Body of pancreas (tissue), 4 donors: ENCODE results near the gene STK40. TPM values are rescaled to one million over a fixed set of nuclear protein-coding genes. Genes with fewer than 3 reads are reported as not detected.

Experiments
- ATAC-seq: fragments of 150-250 bp; one replicate; pipeline ENCODE4 v1.9.1; 2016
- DNase-seq, 4 donors: peaks; one replicate each; pipeline ENCODE4 v3.0.0-alpha.2; 2019
- H3K27ac ChIP-seq, 4 donors: fragments of 200-600 bp; sonication (generic); 1 replicate in 3 of 4; 2 replicates in 1 of 4; pipeline versions ENCODE4 v1.5.1 to v1.6.1; 2016 to 2019; ENCODE audit warnings: mild to moderate bottlenecking in 1 of 4, mixed read lengths in 1 of 4, moderate library complexity in 1 of 4
- H3K27me3 ChIP-seq, 2 donors: fragments of 200-600 bp; sonication (generic); one replicate each; pipeline ENCODE4 v1.6.0; 2016; ENCODE audit warnings: mild to moderate bottlenecking in 1 of 2
- H3K36me3 ChIP-seq, 2 donors: fragments of 200-600 bp; sonication (generic); replicated peaks in 1 of 2; 2 replicates each; pipeline ENCODE4 v1.5.1; 2016; ENCODE audit warnings: low read depth in 2 of 2; ENCODE audit not compliant: insufficient read depth in 1 of 2
- H3K4me1 ChIP-seq: fragments of 200-600 bp; sonication (generic); one replicate; pipeline ENCODE4 v1.6.0; 2016
- H3K4me3 ChIP-seq, 2 donors: fragments of 200-600 bp; sonication (generic); 1 replicate in 1 of 2; 2 replicates in 1 of 2; pipeline ENCODE4 v1.5.1; 2016 to 2019
- H3K9me3 ChIP-seq, 3 donors: fragments of 200-600 bp; sonication (generic); 1 replicate in 2 of 3; 2 replicates in 1 of 3; pipeline ENCODE4 v1.5.1; 2016
- POLR2A ChIP-seq, 3 donors: fragments of 450-650 bp; IDR thresholded peaks; one replicate each; pipeline ENCODE4 v1.6.1; 2016; ENCODE audit warnings: antibody characterized with exemption in 3 of 3, mild to moderate bottlenecking in 2 of 3
- WGBS, 2 donors: methylation state at CpG; one replicate each; pipeline ENCODE4 v1.1.5; 2017; 5-methylcytosine and 5-hydroxymethylcytosine counted together
- intact Hi-C: fragments of 100-400 bp; cut with DNase I; formaldehyde crosslinking; loops from one replicate; pipeline ENCODE4 v1.15.1; 2023
- total RNA-seq, 2 donors: library from RNA; depleted of rRNA; stranded (reverse); fragments of >200 nt; gene quantifications; one replicate each; pipeline ENCODE4 v1.1.0, GENCODE V29; 2016
- TF ChIP-seq, protein P1 (sequence below), 7 experiments: fragments of 450-650 bp in 4 of 7; fragments of 200-600 bp in 3 of 7; sonication (generic) in 3 of 7; IDR thresholded peaks; one replicate each; pipeline ENCODE4 v1.5.1; 2016 to 2019; ENCODE audit warnings: antibody characterized with exemption in 7 of 7

Gene STK40
- total RNA-seq, 2 donors from 2014 or later: 25.2 to 30.3 TPM

DNA sequence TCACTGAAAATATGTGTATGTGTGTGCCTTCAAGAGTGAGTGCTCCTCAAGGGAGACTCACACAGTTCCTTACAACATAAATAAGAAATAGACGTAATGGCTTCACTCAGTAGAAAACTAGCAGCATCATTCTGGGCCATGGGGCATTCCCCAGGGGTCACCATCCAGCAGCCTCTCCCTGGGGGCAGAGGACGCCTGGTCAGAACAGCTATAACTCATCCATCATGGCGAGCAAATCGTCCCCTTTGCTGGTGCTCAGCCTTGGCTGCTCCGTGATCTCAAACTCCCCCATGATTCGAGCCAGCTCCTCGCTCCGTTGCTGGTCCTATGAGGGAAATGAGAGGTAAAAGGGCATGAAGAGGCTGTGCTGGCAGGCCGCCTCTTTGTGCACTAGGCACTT is 32.2 kb upstream of the STK40 start:
- no peaks in the 10 kb centered on the region for H3K36me3 ChIP-seq
- no peaks in the 10 kb centered on the region for H3K9me3 ChIP-seq
- no peak overlapping the region for H3K27ac ChIP-seq
- intact Hi-C loops: loop anchor here (10.0 kb wide), 1 partner anchor 323 kb away; no protein-coding TSS in a partner anchor
- ATAC-seq: no peak
- WGBS, 2 donors: 85 to 90% methylated on average over 8 to 9 of the region's 9 CpGs
- TF ChIP-seq POLR2A (IDR thresholded peaks at IDR 0.05): no peak
- TF ChIP-seq, protein P1, sequence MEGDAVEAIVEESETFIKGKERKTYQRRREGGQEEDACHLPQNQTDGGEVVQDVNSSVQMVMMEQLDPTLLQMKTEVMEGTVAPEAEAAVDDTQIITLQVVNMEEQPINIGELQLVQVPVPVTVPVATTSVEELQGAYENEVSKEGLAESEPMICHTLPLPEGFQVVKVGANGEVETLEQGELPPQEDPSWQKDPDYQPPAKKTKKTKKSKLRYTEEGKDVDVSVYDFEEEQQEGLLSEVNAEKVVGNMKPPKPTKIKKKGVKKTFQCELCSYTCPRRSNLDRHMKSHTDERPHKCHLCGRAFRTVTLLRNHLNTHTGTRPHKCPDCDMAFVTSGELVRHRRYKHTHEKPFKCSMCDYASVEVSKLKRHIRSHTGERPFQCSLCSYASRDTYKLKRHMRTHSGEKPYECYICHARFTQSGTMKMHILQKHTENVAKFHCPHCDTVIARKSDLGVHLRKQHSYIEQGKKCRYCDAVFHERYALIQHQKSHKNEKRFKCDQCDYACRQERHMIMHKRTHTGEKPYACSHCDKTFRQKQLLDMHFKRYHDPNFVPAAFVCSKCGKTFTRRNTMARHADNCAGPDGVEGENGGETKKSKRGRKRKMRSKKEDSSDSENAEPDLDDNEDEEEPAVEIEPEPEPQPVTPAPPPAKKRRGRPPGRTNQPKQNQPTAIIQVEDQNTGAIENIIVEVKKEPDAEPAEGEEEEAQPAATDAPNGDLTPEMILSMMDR (IDR thresholded peaks at IDR 0.05): no peak
- no peaks in the 10 kb centered on the region for H3K4me1 ChIP-seq
- H3K4me3 ChIP-seq: no peak overlapping the region
- no peaks in the 10 kb centered on the region for H3K27me3 ChIP-seq
- no peak for DNase-seq

DNA sequence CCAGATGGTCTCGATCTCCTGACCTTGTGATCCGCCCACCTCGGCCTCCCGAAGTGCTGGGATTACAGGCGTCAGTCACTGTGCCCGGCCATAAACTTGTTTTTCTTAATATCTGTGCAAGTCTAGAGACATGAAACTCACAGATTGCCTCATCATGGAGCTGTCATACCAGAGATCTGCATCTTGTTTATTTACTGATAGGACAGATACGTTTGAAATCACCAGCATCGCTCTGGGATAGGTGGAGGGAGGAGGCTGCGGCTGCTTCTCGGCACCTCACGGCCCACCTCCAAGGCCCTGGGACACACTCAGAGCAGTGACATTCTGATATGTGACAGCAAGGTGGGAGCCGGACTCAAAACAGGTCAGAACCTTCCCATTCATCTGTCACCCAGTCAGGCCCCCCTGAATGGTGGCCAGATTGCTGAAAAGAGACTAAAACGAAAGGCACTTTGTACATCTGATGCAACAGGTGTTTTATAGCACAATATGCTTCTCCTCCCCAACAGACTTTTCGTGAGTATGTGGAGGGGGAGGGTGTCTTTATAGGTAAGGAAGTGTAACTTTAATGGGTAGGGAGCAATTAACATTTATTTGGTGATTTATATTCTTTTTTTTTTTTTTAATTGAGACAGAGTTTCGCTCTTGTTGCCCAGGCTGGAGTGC is 30.1 kb upstream of the STK40 start:
- DNase-seq (no peak), ATAC-seq (no peak)
- Histone ChIP-seq H3K27ac (no peak overlapping the region), H3K4me1 (no peaks in the 10 kb centered on the region), H3K9me3 (no peaks in the 10 kb centered on the region), H3K36me3 (no peaks in the 10 kb centered on the region), H3K4me3 (no peak overlapping the region), H3K27me3 (no peaks in the 10 kb centered on the region)
- 78 to 80% methylated on average over 10 to 15 of the region's 15 CpGs for WGBS, 2 donors
- no peak for TF ChIP-seq POLR2A (IDR thresholded peaks at IDR 0.05)
- TF ChIP-seq, protein P1 (IDR thresholded peaks at IDR 0.05): no peak
- intact Hi-C loops: loop anchor here (10.0 kb wide), 1 partner anchor 321 kb away; no protein-coding TSS in a partner anchor

DNA sequence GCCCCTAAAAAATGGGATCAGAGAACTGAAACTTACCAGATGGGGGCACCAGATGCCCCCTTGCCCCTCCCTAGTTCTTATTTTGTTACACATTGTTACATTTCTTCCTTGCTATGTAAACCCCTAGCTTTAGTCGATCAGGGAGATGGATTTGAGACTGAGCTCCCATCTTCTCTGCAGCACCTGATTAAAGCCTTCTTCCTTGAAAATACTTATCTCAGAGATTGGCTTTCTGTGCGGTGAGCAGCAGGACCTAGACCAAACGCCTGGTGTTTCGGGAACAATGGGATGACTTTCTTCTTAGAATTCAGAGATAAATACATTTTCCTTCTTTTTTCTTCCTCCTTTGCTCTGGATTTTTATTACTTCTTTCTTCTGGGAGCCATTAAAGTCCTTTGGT is 28.7 kb upstream of the STK40 start:
- DNase-seq (no peak), ATAC-seq (no peak)
- Histone ChIP-seq H3K27ac (no peak overlapping the region), H3K36me3 (no peaks in the 10 kb centered on the region), H3K4me3 (no peak overlapping the region), H3K9me3 (no peaks in the 10 kb centered on the region), H3K4me1 (no peaks in the 10 kb centered on the region), H3K27me3 (no peaks in the 10 kb centered on the region)
- TF ChIP-seq POLR2A (IDR thresholded peaks at IDR 0.05): no peak
- TF ChIP-seq, protein P1 (IDR thresholded peaks at IDR 0.05): no peak
- intact Hi-C loops: loop anchor here (10.0 kb wide), 1 partner anchor 320 kb away; no protein-coding TSS in a partner anchor
- 79 to 86% methylated on average over 4 of the region's 4 CpGs for WGBS, 2 donors

DNA sequence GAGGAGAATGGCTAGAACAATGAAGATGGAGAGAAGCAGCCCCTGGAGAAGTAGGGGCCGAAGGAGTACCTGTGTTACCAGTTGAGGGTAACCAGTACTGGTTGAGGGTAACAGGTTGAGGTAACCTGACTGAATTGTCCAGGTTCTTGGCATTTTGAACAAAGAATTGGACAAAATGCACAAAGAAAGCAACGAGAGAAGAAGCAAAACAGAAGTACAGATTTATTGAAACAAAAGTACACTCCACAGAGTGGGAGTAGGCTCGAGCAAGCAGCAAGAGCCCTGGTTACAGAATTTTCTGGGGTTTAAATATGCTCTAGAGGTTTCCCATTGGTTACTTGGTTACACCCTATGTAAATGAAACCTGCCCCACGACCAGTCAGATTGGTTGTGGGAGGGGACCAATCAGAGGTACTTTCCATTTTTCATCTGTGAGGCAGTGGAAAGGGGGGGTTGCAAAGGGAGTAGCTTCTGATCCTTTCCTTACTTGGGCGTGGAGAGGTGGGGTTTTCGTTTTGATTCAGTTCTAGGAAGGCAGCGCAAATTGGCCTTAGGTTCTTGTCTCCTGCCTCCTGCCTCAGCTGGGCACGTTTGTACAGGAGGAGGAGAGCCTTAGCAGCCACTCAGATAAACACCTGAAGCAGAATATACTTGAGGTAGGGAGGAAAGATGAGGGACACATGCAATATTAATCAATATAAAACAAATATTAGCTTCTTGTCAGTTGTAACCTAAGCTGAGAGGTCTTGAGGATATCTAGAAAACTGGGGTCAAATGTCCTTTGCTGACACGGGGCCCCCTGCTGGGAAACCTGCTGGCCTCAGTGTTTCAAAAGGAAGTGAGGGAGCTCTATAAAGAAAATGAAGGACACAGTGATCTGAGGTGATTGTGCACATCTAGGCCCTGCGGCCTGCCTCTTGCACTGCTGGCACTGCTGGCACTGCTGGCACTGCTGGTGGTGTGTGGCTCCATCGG is 26.2 kb upstream of the STK40 start:
- 42 to 58% methylated on average over 10 to 11 of the region's 11 CpGs for WGBS, 2 donors
- Histone ChIP-seq H3K4me1 (no peaks in the 10 kb centered on the region), H3K4me3 (no peak overlapping the region), H3K27ac (no peak overlapping the region), H3K9me3 (no peaks in the 10 kb centered on the region), H3K36me3 (no peaks in the 10 kb centered on the region), H3K27me3 (no peaks in the 10 kb centered on the region)
- intact Hi-C loops: loop anchor here (10.0 kb wide), 1 partner anchor 317 kb away; no protein-coding TSS in a partner anchor
- DNase-seq: peak in 1 of 4 donors; percentile 23
- TF ChIP-seq POLR2A (IDR thresholded peaks at IDR 0.05): no peak
- ATAC-seq: peak; percentile 60

DNA sequence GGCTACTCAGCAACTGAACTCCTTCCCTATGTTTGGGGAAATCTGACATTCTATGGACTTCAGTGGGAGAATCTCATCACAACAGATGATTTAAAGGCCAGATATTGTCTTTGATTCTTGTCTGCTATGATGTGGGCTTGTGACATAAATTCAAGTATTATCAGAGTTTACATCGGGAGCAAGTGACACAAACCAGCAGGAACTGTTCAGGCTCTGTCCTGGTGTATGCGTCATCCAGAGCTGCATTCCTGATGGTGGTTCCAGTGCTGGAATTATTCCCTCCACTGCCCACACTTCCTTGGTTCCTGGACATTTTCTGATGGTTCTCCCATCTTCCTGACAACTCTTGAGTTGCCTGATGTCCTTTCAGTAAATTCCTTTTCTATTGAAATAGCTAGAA is 22.8 kb upstream of the STK40 start:
- Histone ChIP-seq H3K4me1 (no peaks in the 10 kb centered on the region), H3K36me3 (no peaks in the 10 kb centered on the region), H3K4me3 (no peak overlapping the region), H3K27me3 (no peaks in the 10 kb centered on the region), H3K9me3 (no peaks in the 10 kb centered on the region), H3K27ac (no peak overlapping the region)
- 81 to 85% methylated on average over 2 of the region's 2 CpGs for WGBS, 2 donors
- intact Hi-C loops: no loop called here
- no peak for ATAC-seq
- TF ChIP-seq, protein P1 (IDR thresholded peaks at IDR 0.05): no peak
- no peak for TF ChIP-seq POLR2A (IDR thresholded peaks at IDR 0.05)
- DNase-seq: no peak
